ENCODE data around the gene PLEKHG2. TPM values are rescaled to one million over a fixed set of nuclear protein-coding genes. Genes with fewer than 3 reads are reported as not detected.

PLEKHG2 gene
- total and polyA plus RNA-seq, 9 of the 15 experiments (the other 6 are each of a cell fraction or from before 2014, with no cell fraction given) = 0.98 to 45.7 (median 9.8) TPM

- TF ChIP-seq ZBTB11 (CRISPR knock-in tag; IDR thresholded peaks at IDR 0.05) (no peak), FOS (IDR thresholded peaks at IDR 0.05; ENCODE audit: extremely low read depth, insufficient read length) (peak; percentile 3), CBFB (CRISPR knock-in tag; IDR thresholded peaks at IDR 0.05) (0 out of 2 replicates have a peak, but pooled peaks have one; percentile 80), E4F1 (CRISPR knock-in tag; IDR thresholded peaks at IDR 0.05; ENCODE audit: borderline replicate concordance) (no peak), SREBF2 (CRISPR knock-in tag; IDR thresholded peaks at IDR 0.05) (no peak), GABPB1 (CRISPR knock-in tag; IDR thresholded peaks at IDR 0.05) (peak; percentile 70; the same call in 1 of the 2 replicates), ELF2 (CRISPR knock-in tag; IDR thresholded peaks at IDR 0.05) (0 out of 2 replicates have a peak, but pooled peaks have one; percentile 29), MBD1 (CRISPR knock-in tag; IDR thresholded peaks at IDR 0.05) (no peak), HMG20A (CRISPR knock-in tag; conservative IDR thresholded peaks at IDR 0.05) (no peak), MEIS2 (IDR thresholded peaks at IDR 0.05; ENCODE audit: partially characterized antibody) (no peak), HOMEZ (CRISPR knock-in tag; IDR thresholded peaks at IDR 0.05) (no peak), JUND (IDR thresholded peaks at IDR 0.05; ENCODE audit: borderline replicate concordance, low read depth, low read length) (peak; percentile 92), JUND (tag; IDR thresholded peaks at IDR 0.05; ENCODE audit: borderline replicate concordance, low read depth, low read length) (peak; percentile 95)
Measured at GRCh38 chr19:39430675-39431593, 18.5 kb downstream of the PLEKHG2 start (continued).
